ENCODE measurements around the gene IQGAP2. TPM values are rescaled to one million over a fixed set of nuclear protein-coding genes. Genes with fewer than 3 reads are reported as not detected.
A peak's percentile ranks its signal among the peaks of the same experiment; 100 is the strongest.
"Not testable (repeated sequence)": the region's sequence is repeated elsewhere in the genome, so short reads cannot be mapped to it uniquely, and the experiment has no call there.

Gene IQGAP2
- total RNA-seq, 1 donor = 0.36 TPM

GRCh38 chr5:76601470-76601869 is 198.4 kb downstream of the IQGAP2 start:
- DNase-seq (ENCODE audit: insufficient read length, low spot score, missing footprints) = peak; percentile 75
- no peaks in the 10 kb centered on the region for H3K36me3 ChIP-seq (ENCODE audit: insufficient read depth, low read length)

GRCh38 chr5:76602094-76602726 is 199.1 kb downstream of the IQGAP2 start:
- no peak overlapping the region for H3K4me2 ChIP-seq (ENCODE audit: insufficient read depth, low read length)

More at GRCh38 chr5:76601470-76601869, 198.4 kb downstream of the IQGAP2 start:
- Histone ChIP-seq H3K9me3 (ENCODE audit: low read depth, low read length) (no peaks in the 10 kb centered on the region), H3K79me2 (ENCODE audit: insufficient read depth, low read length) (no peaks in the 10 kb centered on the region), H3K27me3 (ENCODE audit: insufficient read depth, low read length) (no peaks in the 10 kb centered on the region), H2AFZ (ENCODE audit: low read length) (no peak overlapping the region), H3K4me2 (ENCODE audit: insufficient read depth, low read length) (no peak overlapping the region), H4K20me1 (ENCODE audit: insufficient read depth, low read length) (no peaks in the 10 kb centered on the region), H3K4me3 (ENCODE audit: insufficient read depth, low read length) (no peak overlapping the region), H3K4me1 (ENCODE audit: insufficient read depth, low read length) (peaks cover 12% of the 10 kb centered on the region), H3K27ac (ENCODE audit: low read depth, low read length) (no peak overlapping the region)
- peak; percentile 74 for TF ChIP-seq CTCF (IDR thresholded peaks at IDR 0.05; ENCODE audit: extremely low read depth, low read depth, low read length)

GRCh38 chr5:76603991-76604390 is 200.9 kb downstream of the IQGAP2 start:
- not testable (repeated sequence) for H3K27me3 ChIP-seq (ENCODE audit: insufficient read depth, low read length); H3K36me3 ChIP-seq (ENCODE audit: insufficient read depth, low read length); H2AFZ ChIP-seq (ENCODE audit: low read length); DNase-seq (ENCODE audit: insufficient read length, low spot score, missing footprints); H3K9me3 ChIP-seq (ENCODE audit: low read depth, low read length); H3K27ac ChIP-seq (ENCODE audit: low read depth, low read length); H3K4me2 ChIP-seq (ENCODE audit: insufficient read depth, low read length); H3K79me2 ChIP-seq (ENCODE audit: insufficient read depth, low read length); H4K20me1 ChIP-seq (ENCODE audit: insufficient read depth, low read length); H3K4me3 ChIP-seq (ENCODE audit: insufficient read depth, low read length)
- peaks cover 24% of the 10 kb centered on the region for H3K4me1 ChIP-seq (ENCODE audit: insufficient read depth, low read length)

More at GRCh38 chr5:76602094-76602726, 199.1 kb downstream of the IQGAP2 start:
- H3K36me3 ChIP-seq (ENCODE audit: insufficient read depth, low read length) = no peaks in the 10 kb centered on the region
- H3K9me3 ChIP-seq (ENCODE audit: low read depth, low read length) = no peaks in the 10 kb centered on the region
- peak; percentile 63 for TF ChIP-seq CTCF (IDR thresholded peaks at IDR 0.05; ENCODE audit: extremely low read depth, low read depth, low read length)
- H4K20me1 ChIP-seq (ENCODE audit: insufficient read depth, low read length) = no peaks in the 10 kb centered on the region
- no peak overlapping the region for H3K27ac ChIP-seq (ENCODE audit: low read depth, low read length)
- DNase-seq (ENCODE audit: insufficient read length, low spot score, missing footprints) = no peak
- no peaks in the 10 kb centered on the region for H3K79me2 ChIP-seq (ENCODE audit: insufficient read depth, low read length)
- H3K27me3 ChIP-seq (ENCODE audit: insufficient read depth, low read length) = no peaks in the 10 kb centered on the region
- H3K4me3 ChIP-seq (ENCODE audit: insufficient read depth, low read length) = no peak overlapping the region
- H3K4me1 ChIP-seq (ENCODE audit: insufficient read depth, low read length) = peaks cover 19% of the 10 kb centered on the region
- no peak overlapping the region for H2AFZ ChIP-seq (ENCODE audit: low read length)

- peak overlapping the region; percentile 10 for H3K4me2 ChIP-seq (ENCODE audit: insufficient read depth, low read length)
- TF ChIP-seq CTCF (IDR thresholded peaks at IDR 0.05; ENCODE audit: extremely low read depth, low read depth, low read length) = no peak
- H3K4me3 ChIP-seq (ENCODE audit: insufficient read depth, low read length) = no peak overlapping the region
- no peak overlapping the region for H3K27ac ChIP-seq (ENCODE audit: low read depth, low read length)
- no peak for DNase-seq (ENCODE audit: insufficient read length, low spot score, missing footprints)
- no peaks in the 10 kb centered on the region for H3K79me2 ChIP-seq (ENCODE audit: insufficient read depth, low read length)
- no peak overlapping the region for H2AFZ ChIP-seq (ENCODE audit: low read length)
- no peaks in the 10 kb centered on the region for H3K36me3 ChIP-seq (ENCODE audit: insufficient read depth, low read length)
- no peaks in the 10 kb centered on the region for H3K27me3 ChIP-seq (ENCODE audit: insufficient read depth, low read length)
- H3K9me3 ChIP-seq (ENCODE audit: low read depth, low read length) = no peaks in the 10 kb centered on the region
- no peaks in the 10 kb centered on the region for H4K20me1 ChIP-seq (ENCODE audit: insufficient read depth, low read length)
- peaks cover 24% of the 10 kb centered on the region for H3K4me1 ChIP-seq (ENCODE audit: insufficient read depth, low read length)
These were observed 201.8 kb downstream of the IQGAP2 start for GRCh38 chr5:76604838-76605237.

Data from osteoblast (primary cell).